ENCODE results near the gene CABLES2.

CABLES2 gene

GRCh38 chr20:62372042-62372993 lies 34.8 kb downstream of the CABLES2 start:
- DNase-seq (ENCODE audit: low read depth) = no peak

- no peak for DNase-seq (ENCODE audit: low read depth)
These were observed 35.5 kb downstream of the CABLES2 start for GRCh38 chr20:62371588-62372041.

GRCh38 chr20:62370807-62371587 lies 36.1 kb downstream of the CABLES2 start:
- DNase-seq (ENCODE audit: low read depth) = no peak

- peak; percentile 56 for DNase-seq (ENCODE audit: low read depth)
These were observed 36.8 kb downstream of the CABLES2 start for GRCh38 chr20:62370115-62370806.

DNA sequence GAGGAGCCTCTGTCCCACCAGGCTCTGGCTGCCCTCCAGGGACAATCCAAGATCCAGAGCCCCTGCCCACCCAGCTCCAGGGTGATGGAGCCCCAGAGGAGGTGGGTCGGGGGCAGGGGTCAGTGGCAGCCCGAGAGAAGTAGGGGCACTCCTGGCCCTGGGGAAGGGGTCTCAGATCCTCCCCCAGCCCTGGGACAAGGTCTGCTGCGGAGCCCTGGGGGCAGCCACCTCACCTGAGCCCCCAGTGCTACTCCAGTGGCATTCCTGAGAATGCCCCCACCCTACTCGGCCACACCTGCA lies 37.3 kb downstream of the CABLES2 start:
- DNase-seq (ENCODE audit: low read depth) = no peak

DNA sequence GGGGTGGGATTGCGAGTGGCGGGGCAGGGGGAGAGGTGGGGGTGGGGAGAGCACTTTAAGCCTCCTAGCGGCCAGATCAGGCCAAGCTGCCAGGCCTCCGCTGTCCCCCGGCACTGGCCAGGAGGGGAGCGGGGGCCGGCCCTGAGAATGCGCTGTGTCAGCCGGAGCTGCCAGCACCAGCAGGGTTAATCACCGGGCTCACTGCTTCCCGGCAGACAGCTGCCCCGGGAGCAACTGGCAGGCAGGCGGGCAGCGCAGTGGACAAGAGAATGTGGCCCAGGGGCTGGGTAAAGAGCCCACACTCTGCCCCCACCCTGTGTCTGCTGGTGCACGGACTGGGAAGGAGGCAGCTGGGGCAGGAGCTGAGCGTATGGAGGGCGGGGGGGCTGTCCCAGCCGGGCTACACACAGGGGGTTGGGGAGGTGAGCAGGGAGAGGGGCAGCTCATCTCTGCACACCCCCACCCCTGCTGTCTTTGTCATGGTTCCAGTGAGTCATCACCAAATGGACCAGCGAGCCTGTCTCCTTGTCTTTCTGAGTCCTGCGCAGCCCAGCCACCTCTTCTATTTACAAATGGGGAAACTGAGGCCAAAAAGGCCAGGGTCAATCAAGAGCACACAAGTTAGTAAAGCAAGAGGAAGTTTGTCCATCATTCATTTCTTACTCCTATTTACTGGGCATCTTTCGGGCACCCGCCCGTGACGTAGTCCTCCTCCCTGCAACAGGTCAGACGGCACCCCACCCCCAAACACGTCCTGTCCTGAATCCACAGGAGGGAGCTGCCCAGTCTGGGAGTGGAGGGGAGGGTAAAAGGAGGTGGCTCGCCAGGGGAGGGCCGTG lies 37.9 kb downstream of the CABLES2 start:
- no peak for DNase-seq (ENCODE audit: low read depth)

GRCh38 chr20:62368392-62368975 lies 38.6 kb downstream of the CABLES2 start:
- DNase-seq (ENCODE audit: low read depth) = no peak

- DNase-seq (ENCODE audit: low read depth) = no peak
These were observed 39.3 kb downstream of the CABLES2 start for GRCh38 chr20:62367633-62368391.

DNA sequence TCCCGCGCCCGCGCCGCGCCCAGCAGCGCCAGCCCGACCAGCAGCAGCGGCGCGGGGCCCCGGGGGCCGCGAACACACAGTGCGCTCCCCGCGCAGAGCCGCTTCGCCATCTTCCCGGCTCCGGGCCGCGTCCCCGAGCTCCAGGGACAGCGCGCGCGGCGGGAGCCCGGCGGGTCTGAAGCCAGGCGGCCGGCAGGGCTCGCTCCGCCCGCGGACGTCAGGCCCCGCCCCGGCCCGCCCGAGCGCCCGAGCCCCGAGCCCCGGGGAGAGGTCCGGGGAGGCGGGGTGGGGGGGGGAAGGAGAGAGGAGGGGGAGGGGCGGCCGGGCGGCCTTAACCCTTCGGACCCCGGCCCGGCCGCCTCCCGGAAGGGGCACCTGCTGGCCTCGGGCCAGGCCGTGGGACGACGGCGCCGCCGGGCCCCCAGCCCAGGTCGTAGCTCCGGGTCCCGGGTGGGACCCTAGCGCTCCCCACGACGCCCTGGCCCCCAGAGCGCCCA lies 39.9 kb downstream of the CABLES2 start, which contains the start of gene LAMA5:
TSS of gene LAMA5 (minus strand) at position 177 of the 497 bp plus-strand sequence. CDS start at position 110, 67 bp downstream.
- no peak for DNase-seq (ENCODE audit: low read depth)

GRCh38 chr20:62366370-62367135 lies 40.5 kb downstream of the CABLES2 start:
- DNase-seq (ENCODE audit: low read depth) = no peak

DNA sequence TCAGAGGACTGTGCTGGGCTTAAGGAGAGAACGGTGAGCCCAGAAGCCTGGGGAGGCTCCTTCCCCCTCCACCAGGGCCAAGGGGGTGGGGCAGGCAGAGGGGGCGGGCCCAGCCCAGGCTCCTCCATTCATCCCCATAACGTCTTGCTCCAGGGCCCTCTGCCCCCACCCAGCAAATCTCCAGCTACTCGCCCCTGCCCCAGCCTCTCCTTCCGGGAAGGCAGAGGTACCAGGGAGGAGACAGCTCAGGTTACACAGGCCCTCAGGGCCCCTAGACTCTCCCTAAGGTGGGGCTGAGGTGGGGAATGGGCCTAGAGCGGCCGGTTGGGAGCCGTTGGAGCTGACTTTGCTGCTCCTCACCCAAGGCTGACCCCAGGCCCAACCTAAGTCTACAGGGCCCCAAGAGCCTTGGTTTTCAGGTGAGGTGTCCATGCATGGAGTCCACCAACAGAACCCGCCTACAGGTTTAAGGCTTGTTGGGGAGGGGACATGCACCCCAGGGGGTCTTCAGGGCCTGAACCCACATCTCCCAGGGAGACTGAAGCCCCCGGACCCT lies 41.2 kb downstream of the CABLES2 start:
- DNase-seq (ENCODE audit: low read depth) = no peak

DNA sequence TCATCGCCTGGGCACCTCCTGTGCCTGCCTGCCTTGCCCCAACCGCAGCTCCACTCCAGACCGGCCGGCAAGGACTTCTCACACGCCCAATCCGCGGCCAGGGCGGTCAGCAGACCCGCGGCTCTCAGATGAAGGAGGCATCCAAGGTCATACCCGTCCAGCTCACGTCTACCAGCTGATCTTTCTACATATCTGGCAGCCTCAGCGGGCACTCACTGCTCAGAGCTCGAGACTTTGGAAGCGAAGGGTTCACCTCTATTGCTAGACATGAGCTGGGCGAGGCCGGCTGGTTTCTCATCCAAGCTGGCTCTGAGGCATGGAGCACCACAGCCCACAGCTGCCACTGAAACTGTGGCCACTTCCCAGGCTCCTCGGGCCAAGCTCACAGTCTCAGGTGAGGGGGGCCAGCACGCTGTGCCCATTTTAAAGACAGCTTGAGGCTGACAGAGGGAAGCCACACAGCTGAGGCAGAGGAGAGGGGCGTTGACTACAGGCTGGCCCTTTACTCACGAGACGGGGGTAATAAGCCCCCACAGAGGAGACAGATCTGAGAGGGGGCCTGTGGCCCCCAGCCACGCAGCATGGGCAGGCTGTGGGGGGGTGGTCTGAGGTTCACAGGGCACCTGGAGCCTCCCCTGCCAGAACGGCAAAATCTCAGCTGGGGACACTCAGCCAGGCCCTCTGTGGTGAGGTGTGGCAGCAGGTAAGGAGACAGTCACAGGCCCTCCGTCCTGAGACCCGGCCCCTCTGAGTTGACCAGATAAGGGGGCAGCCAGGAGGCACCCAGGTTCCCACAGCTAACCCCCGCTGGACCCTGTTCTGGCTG lies 42.0 kb downstream of the CABLES2 start:
- DNase-seq (ENCODE audit: low read depth) = no peak

- DNase-seq (ENCODE audit: low read depth) = no peak
These were observed 42.9 kb downstream of the CABLES2 start for GRCh38 chr20:62363920-62364851.

GRCh38 chr20:62362991-62363919 lies 43.8 kb downstream of the CABLES2 start:
- DNase-seq (ENCODE audit: low read depth) = no peak

DNA sequence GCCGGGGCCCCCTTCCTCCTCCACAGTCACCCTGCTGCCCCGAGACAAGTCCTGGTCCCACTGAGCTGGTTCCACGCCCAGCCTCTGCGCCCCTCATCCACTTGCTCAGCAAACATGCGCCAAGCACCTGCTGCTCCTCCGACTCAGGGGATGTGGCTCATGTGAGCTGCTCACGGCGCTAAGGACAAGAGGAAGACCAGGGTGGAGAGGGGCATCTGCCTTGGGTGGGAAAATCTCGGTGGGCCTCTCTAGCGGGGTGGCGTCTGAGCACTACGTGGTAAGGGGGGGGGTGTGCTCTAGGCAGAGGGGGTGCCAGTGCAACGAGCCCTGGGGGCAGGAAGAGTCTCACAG lies 44.5 kb downstream of the CABLES2 start:
- no peak for DNase-seq (ENCODE audit: low read depth)

Data from activated T-cell treated with anti-CD3 and anti-CD28 coated beads for 48 hours (primary cell).